HepG2 (cell line): ENCODE measurements around the gene NEMF. TPM values are rescaled to one million over a fixed set of nuclear protein-coding genes. Genes with fewer than 3 reads are reported as not detected.

ENCODE experiments used
- AHR ChIP-seq: IDR thresholded peaks from 2 replicates; pipeline ENCODE4 v1.6.1; 2018; ENCODE audit warnings: missing genetic modification reagents, missing compliant biosample characterization
- ATF3 ChIP-seq: sonication (generic); formaldehyde crosslinking; IDR thresholded peaks from 2 replicates; pipeline ENCODE4 v1.4.0; 2020; ENCODE audit warnings: missing genetic modification reagents
- ERF ChIP-seq: IDR thresholded peaks from 2 replicates; pipeline ENCODE4 v1.6.1; 2018; ENCODE audit warnings: missing biosample characterization, missing genetic modification reagents
- FIP1L1 ChIP-seq: fragments of 200-400 bp; formaldehyde crosslinking; IDR thresholded peaks from 2 replicates; pipeline ENCODE4 v1.6.1; 2018; ENCODE audit warnings: low read depth, mild to moderate bottlenecking, low read length, moderate library complexity, borderline replicate concordance; ENCODE audit not compliant: insufficient read depth
- GFI1 ChIP-seq: sonication (generic); formaldehyde crosslinking; IDR thresholded peaks from 2 replicates; pipeline ENCODE4 v1.5.0; 2020; ENCODE audit warnings: missing genetic modification reagents, mild to moderate bottlenecking, borderline replicate concordance
- HDAC6 ChIP-seq: fragments of 200-600 bp; sonication (generic); IDR thresholded peaks from 2 replicates; pipeline ENCODE4 v1.7.0; 2017; ENCODE audit warnings: mild to moderate bottlenecking, antibody characterized with exemption, low read length, low read depth
- HOXA3 ChIP-seq: sonication (generic); formaldehyde crosslinking; IDR thresholded peaks from 2 replicates; pipeline ENCODE4 v1.5.0; 2020; ENCODE audit warnings: missing genetic modification reagents
- MATR3 ChIP-seq: sonication (generic); formaldehyde crosslinking; IDR thresholded peaks from 2 replicates; pipeline ENCODE4 v1.4.0; 2020; ENCODE audit warnings: missing genetic modification reagents
- NFATC3 ChIP-seq: sonication (generic); formaldehyde crosslinking; IDR thresholded peaks from 2 replicates; pipeline ENCODE4 v1.5.1; 2020; ENCODE audit warnings: mild to moderate bottlenecking, missing genetic modification reagents
- NR0B2 ChIP-seq: sonication (generic); formaldehyde crosslinking; IDR thresholded peaks from 2 replicates; pipeline ENCODE4 v1.4.0; 2020; ENCODE audit warnings: mild to moderate bottlenecking, missing genetic modification reagents
- SCMH1 ChIP-seq: sonication (generic); formaldehyde crosslinking; IDR thresholded peaks from 2 replicates; pipeline ENCODE4 v1.9.0; 2021; ENCODE audit warnings: missing genetic modification reagents, mild to moderate bottlenecking, borderline replicate concordance
- SOX13 ChIP-seq, 3 experiments: fragments of 450-650 bp in 1 of 3; sonication (generic) in 1 of 3; formaldehyde crosslinking in 1 of 3; IDR thresholded peaks in 2 of 3; conservative IDR thresholded peaks in 1 of 3; 2 replicates each; pipeline versions ENCODE4 v1.5.0 to v1.6.1; 2016 to 2020; ENCODE audit warnings: antibody characterized with exemption in 1 of 3, mild to moderate bottlenecking in 1 of 3, missing compliant biosample characterization in 1 of 3, missing genetic modification reagents in 1 of 3, moderate library complexity in 1 of 3
- TCF7 ChIP-seq: sonication (generic); IDR thresholded peaks from 2 replicates; pipeline ENCODE4 v1.6.1; 2016; ENCODE audit warnings: antibody characterized with exemption, low read depth
- ZBTB10 ChIP-seq: sonication (generic); formaldehyde crosslinking; IDR thresholded peaks from 2 replicates; pipeline ENCODE4 v1.4.0; 2020; ENCODE audit warnings: missing genetic modification reagents, borderline replicate concordance
- ZBTB34 ChIP-seq: sonication (generic); formaldehyde crosslinking; IDR thresholded peaks from 2 replicates; pipeline ENCODE4 v1.8.0; 2022; ENCODE audit warnings: mild to moderate bottlenecking, missing genetic modification reagents
- ZNF121 ChIP-seq: sonication (generic); formaldehyde crosslinking; IDR thresholded peaks from 2 replicates; pipeline ENCODE4 v1.5.0; 2020; ENCODE audit warnings: mild to moderate bottlenecking, missing genetic modification reagents
- ZNF326 ChIP-seq: sonication (generic); formaldehyde crosslinking; IDR thresholded peaks from 2 replicates; pipeline ENCODE4 v1.4.0; 2020; ENCODE audit warnings: missing genetic modification reagents, borderline replicate concordance
- ZNF460 ChIP-seq: sonication (generic); formaldehyde crosslinking; IDR thresholded peaks from 2 replicates; pipeline ENCODE4 v1.5.1; 2020; ENCODE audit warnings: missing genetic modification reagents, mild to moderate bottlenecking, borderline replicate concordance
- ZNF597 ChIP-seq: sonication (generic); formaldehyde crosslinking; IDR thresholded peaks from 2 replicates; pipeline ENCODE4 v1.5.0; 2020; ENCODE audit warnings: missing genetic modification reagents
- ZNF788 ChIP-seq: sonication (generic); formaldehyde crosslinking; IDR thresholded peaks from 2 replicates; pipeline ENCODE4 v1.5.0; 2020; ENCODE audit warnings: mild to moderate bottlenecking, missing genetic modification reagents, borderline replicate concordance
- polyA plus RNA-seq, 8 experiments: library from polyadenylated mRNA; depleted of rRNA in 3 of 8; stranded (reverse) in 7 of 8; unstranded in 1 of 8; fragments of >200 nt; fragmentation: Illumina TruSeq in 4 of 8; extraction: Trizol in 4 of 8; gene quantifications; 2 replicates each; pipeline versions ENCODE4 v1.2.1 to v1.2.3, GENCODE V29; 2011 to 2016; ENCODE audit warnings: low read depth in 4 of 8, missing spikeins in 1 of 8, mixed read lengths in 1 of 8; ENCODE audit not compliant: insufficient read depth in 1 of 8
- total RNA-seq, 5 experiments: library from RNA; depleted of rRNA; stranded (reverse); fragments of >200 nt; fragmentation: Illumina TruSeq; extraction: Trizol; gene quantifications; 2 replicates each; pipeline ENCODE4 v1.2.3, GENCODE V29; 2016; ENCODE audit warnings: low read depth in 1 of 5

NEMF gene
- total and polyA plus RNA-seq, 2 of the 13 experiments (the other 11 are each of a cell fraction or from before 2014, with no cell fraction given): 21.3 to 57.9 TPM

GRCh38 chr14:49767571-49768300, 84.9 kb downstream of the NEMF start, which contains the start of gene KLHDC2 (continued):
- TF ChIP-seq ZNF597 (CRISPR knock-in tag) (0 out of 2 replicates have a peak, but pooled peaks have one; percentile 4), ATF3 (CRISPR knock-in tag) (no peak), ZNF460 (CRISPR knock-in tag) (no peak), FIP1L1 (no peak), MATR3 (CRISPR knock-in tag) (no peak), HOXA3 (CRISPR knock-in tag) (peak; percentile 93; the same call in 1 of the 2 replicates), TCF7 (0 out of 2 replicates have a peak, but pooled peaks have one; percentile 9), AHR (CRISPR knock-in tag) (no peak), ZBTB34 (no peak), HDAC6 (no peak), ERF (CRISPR knock-in tag) (peak; percentile 36), SOX13 (IDR thresholded peaks at IDR 0.05) (no peak), SOX13 (CRISPR knock-in tag; conservative IDR thresholded peaks at IDR 0.05 in 1 of 2, IDR thresholded peaks at IDR 0.05 in 1 of 2) (peak in 1 of 2 experiments; percentile 29; a peak in 1 of 4 replicates), NR0B2 (CRISPR knock-in tag) (no peak), SCMH1 (no peak), ZBTB10 (CRISPR knock-in tag) (peak; percentile 11; the same call in 1 of the 2 replicates), ZNF121 (CRISPR knock-in tag) (no peak), ZNF326 (CRISPR knock-in tag) (no peak), NFATC3 (CRISPR knock-in tag) (peak; percentile 49; the same call in 1 of the 2 replicates), ZNF788 (CRISPR knock-in tag) (no peak; the same call in 1 of the 2 replicates), GFI1 (CRISPR knock-in tag) (0 out of 2 replicates have a peak, but pooled peaks have one; percentile 38)
